CD14-positive monocyte (primary cell): ENCODE results near the gene RASL11B. TPM values are rescaled to one million over a fixed set of nuclear protein-coding genes. Genes with fewer than 3 reads are reported as not detected.

Experiments
- DNase-seq, 3 donors: peaks; one replicate each; pipeline ENCODE4 v3.0.0-alpha.2; 2011 to 2022
- H2AFZ ChIP-seq: 2 replicates; pipeline ENCODE4 v1.6.0; 2012; ENCODE audit warnings: mild to moderate bottlenecking, low read depth, low read length, inconsistent platforms; ENCODE audit not compliant: insufficient read depth, poor library complexity, severe bottlenecking
- H3K27ac ChIP-seq, 2 donors: 1 replicate in 1 of 2; 2 replicates in 1 of 2; pipeline ENCODE4 v1.5.1; 2012 to 2013; ENCODE audit warnings: low read length in 2 of 2, control low read depth in 1 of 2, inconsistent platforms in 1 of 2, low read depth in 1 of 2, mild to moderate bottlenecking in 1 of 2
- H3K27me3 ChIP-seq, 2 donors: one replicate each; pipeline versions ENCODE4 v1.6.0 to v1.6.1; 2011 to 2013; ENCODE audit warnings: low read length in 2 of 2; ENCODE audit not compliant: control insufficient read depth in 2 of 2, insufficient read depth in 2 of 2
- H3K36me3 ChIP-seq, 2 donors: replicated peaks in 1 of 2; 1 replicate in 1 of 2; 2 replicates in 1 of 2; pipeline versions ENCODE4 v1.5.1 to v1.6.1; 2012 to 2013; ENCODE audit warnings: low read length in 2 of 2, control low read depth in 1 of 2, inconsistent platforms in 1 of 2, mild to moderate bottlenecking in 1 of 2; ENCODE audit not compliant: insufficient read depth in 2 of 2, control insufficient read depth in 1 of 2
- H3K4me1 ChIP-seq, 2 donors: 1 replicate in 1 of 2; 2 replicates in 1 of 2; pipeline versions ENCODE4 v1.5.1 to v1.6.1; 2012 to 2013; ENCODE audit warnings: low read length in 2 of 2, control low read depth in 1 of 2, inconsistent platforms in 1 of 2, mild to moderate bottlenecking in 1 of 2, moderate library complexity in 1 of 2; ENCODE audit not compliant: insufficient read depth in 2 of 2, control insufficient read depth in 1 of 2
- H3K4me2 ChIP-seq: replicated peaks from 2 replicates; pipeline ENCODE3; 2012; ENCODE audit warnings: low read length, moderate library complexity, mild to moderate bottlenecking; ENCODE audit not compliant: poor library complexity, severe bottlenecking; ENCODE audit errors: extremely low read depth
- H3K4me3 ChIP-seq, 3 experiments: fragments of 200-600 bp in 1 of 3; sonication (generic) in 1 of 3; replicated peaks in 1 of 3; 1 replicate in 2 of 3; 2 replicates in 1 of 3; pipeline ENCODE4 v1.5.1; 2011 to 2013; ENCODE audit warnings: low read length in 3 of 3, mild to moderate bottlenecking in 3 of 3, control low read depth in 2 of 3, low read depth in 2 of 3, inconsistent platforms in 1 of 3, moderate library complexity in 1 of 3
- H3K79me2 ChIP-seq: 2 replicates; pipeline ENCODE4 v1.6.0; 2012; ENCODE audit warnings: mild to moderate bottlenecking, control low read depth, inconsistent platforms, low read length, moderate library complexity; ENCODE audit not compliant: insufficient read depth
- H3K9ac ChIP-seq: 2 replicates; pipeline ENCODE4 v1.6.0; 2017; ENCODE audit warnings: low read length, mild to moderate bottlenecking; ENCODE audit not compliant: insufficient read depth, poor library complexity, severe bottlenecking
- H3K9me3 ChIP-seq, 2 donors: replicated peaks in 1 of 2; 1 replicate in 1 of 2; 2 replicates in 1 of 2; pipeline versions ENCODE4 v1.5.1 to v1.6.1; 2012 to 2013; ENCODE audit warnings: low read length in 2 of 2, control low read depth in 1 of 2; ENCODE audit not compliant: control insufficient read depth in 1 of 2, insufficient read depth in 1 of 2
- H4K20me1 ChIP-seq: 2 replicates; pipeline ENCODE4 v1.6.0; 2012; ENCODE audit warnings: mild to moderate bottlenecking, low read length, control low read depth, moderate library complexity; ENCODE audit not compliant: insufficient read depth
- H3K27ac Mint-ChIP-seq, 7 donors: one replicate each; pipeline ENCODE4 v1.8.0; 2020; ENCODE audit warnings: mild to moderate bottlenecking in 7 of 7, mixed read lengths in 7 of 7, moderate library complexity in 6 of 7, inconsistent platforms in 2 of 7
- H3K27me3 Mint-ChIP-seq, 3 donors: one replicate each; pipeline ENCODE4 v1.8.0; 2021 to 2022; ENCODE audit warnings: low read depth in 3 of 3, mild to moderate bottlenecking in 3 of 3, mixed read lengths in 3 of 3, moderate library complexity in 3 of 3, inconsistent platforms in 1 of 3
- H3K36me3 Mint-ChIP-seq, 2 donors: one replicate each; pipeline ENCODE4 v1.8.0; 2020; ENCODE audit warnings: mixed read lengths in 2 of 2, inconsistent platforms in 1 of 2, mild to moderate bottlenecking in 1 of 2
- H3K4me1 Mint-ChIP-seq: one replicate; pipeline ENCODE4 v1.8.0; 2020; ENCODE audit warnings: mild to moderate bottlenecking, mixed read lengths
- H3K4me3 Mint-ChIP-seq, 2 donors: one replicate each; pipeline ENCODE4 v1.8.0; 2020; ENCODE audit warnings: mild to moderate bottlenecking in 2 of 2, mixed read lengths in 2 of 2, moderate library complexity in 1 of 2
- H3K9me3 Mint-ChIP-seq, 7 donors: one replicate each; pipeline ENCODE4 v1.8.0; 2020 to 2022; ENCODE audit warnings: mixed read lengths in 7 of 7, mild to moderate bottlenecking in 6 of 7, moderate library complexity in 6 of 7, inconsistent platforms in 2 of 7
- CTCF ChIP-seq: fragments of 200-600 bp; IDR thresholded peaks from one replicate; pipeline ENCODE4 v1.8.0; 2022; ENCODE audit warnings: antibody characterized with exemption, mild to moderate bottlenecking
- WGBS: methylation state at CpG from one replicate; pipeline ENCODE4 v1.1.5; 2013; ENCODE audit warnings: missing lambda C conversion rate; ENCODE audit not compliant: insufficient coverage; 5-methylcytosine and 5-hydroxymethylcytosine counted together
- intact Hi-C, 2 donors: fragments of 100-400 bp; cut with micrococcal nuclease; formaldehyde crosslinking; loops; one replicate each; pipeline versions ENCODE4 v1.15.0 to v1.15.1; 2023
- polyA plus RNA-seq, 3 donors: library from polyadenylated mRNA; depleted of rRNA in 1 of 3; unstranded in 2 of 3; stranded (reverse) in 1 of 3; fragments of 300-500 nt in 2 of 3; fragments of >200 nt in 1 of 3; fragmentation: Illumina TruSeq in 2 of 3; gene quantifications; 1 replicate in 2 of 3; 2 replicates in 1 of 3; pipeline ENCODE4 v1.2.3, GENCODE V29; 2012 to 2021

Gene RASL11B
- polyA plus RNA-seq, 3 donors = not detected

- Histone ChIP-seq H4K20me1 (no peaks in the 10 kb centered on the region), H3K27ac (no peak overlapping the region), H3K4me3 (no peak overlapping the region), H3K4me2 (no peak overlapping the region), H3K27me3 (peaks cover 15 to 23% of the 10 kb centered on the region in 2 donors), H2AFZ (no peak overlapping the region), H3K4me1 (peaks cover 5 to 15% of the 10 kb centered on the region in 2 donors), H3K9me3 (no peaks in the 10 kb centered on the region), H3K9ac (no peak overlapping the region), H3K36me3 (no peaks in the 10 kb centered on the region), H3K79me2 (no peaks in the 10 kb centered on the region)
- WGBS = 100% methylated on average over 1 of the region's 1 CpG
- H3K36me3 Mint-ChIP-seq = peaks cover 0 to 6% of the 10 kb centered on the region in 2 donors
- no peak for TF ChIP-seq CTCF
- peaks cover 0 to 28% (median 19%) of the 10 kb centered on the region in 7 donors for H3K9me3 Mint-ChIP-seq
- peaks cover 17% of the 10 kb centered on the region for H3K4me1 Mint-ChIP-seq
- intact Hi-C loops = loop anchor here in 1 of 2 donors (10.0 kb wide), 1 partner anchor 142 kb away; no protein-coding TSS in a partner anchor
- peaks cover 18 to 21% (median 19%) of the 10 kb centered on the region in 3 donors for H3K27me3 Mint-ChIP-seq
- H3K4me3 Mint-ChIP-seq = no peak overlapping the region
- H3K27ac Mint-ChIP-seq = no peak overlapping the region
- no peak for DNase-seq
These were observed 5.3 kb upstream of the RASL11B start for GRCh38 chr4:52856801-52857200.

GRCh38 chr4:52860361-52860760 is 1.8 kb upstream of the RASL11B start:
- DNase-seq = no peak
- H3K27me3 Mint-ChIP-seq = peaks cover 30 to 35% (median 32%) of the 10 kb centered on the region in 3 donors
- H3K9me3 Mint-ChIP-seq = peaks cover 0 to 28% (median 19%) of the 10 kb centered on the region in 7 donors

More at GRCh38 chr4:52860361-52860760, 1.8 kb upstream of the RASL11B start:
- Histone ChIP-seq H3K9ac (no peak overlapping the region), H3K9me3 (no peaks in the 10 kb centered on the region), H3K79me2 (no peaks in the 10 kb centered on the region), H3K4me1 (peaks cover 11 to 14% of the 10 kb centered on the region in 2 donors), H3K36me3 (no peaks in the 10 kb centered on the region), H3K4me2 (no peak overlapping the region), H2AFZ (no peak overlapping the region), H3K27me3 (peaks cover 29 to 38% of the 10 kb centered on the region in 2 donors), H3K4me3 (no peak overlapping the region), H4K20me1 (no peaks in the 10 kb centered on the region), H3K27ac (no peak overlapping the region)
- H3K4me3 Mint-ChIP-seq = no peak overlapping the region
- H3K36me3 Mint-ChIP-seq = peaks cover 0 to 6% of the 10 kb centered on the region in 2 donors
- H3K4me1 Mint-ChIP-seq = peaks cover 6% of the 10 kb centered on the region
- intact Hi-C loops = loop anchor here in 1 of 2 donors (5.0 kb wide), 1 partner anchor 148 kb away; no protein-coding TSS in a partner anchor
- no CpG with 5 or more reads among the region's 2 CpGs for WGBS
- H3K27ac Mint-ChIP-seq = no peak overlapping the region
- TF ChIP-seq CTCF = no peak
